Nephron (organoid): ENCODE measurements around the gene NPDC1.
A peak's percentile ranks its signal among the peaks of the same experiment; 100 is the strongest.

ENCODE experiments used
- H3K27ac Mint-ChIP-seq, 3 experiments: 2 replicates each; pipeline ENCODE4 v1.8.0; 2020; ENCODE audit warnings: mixed read lengths in 3 of 3, mild to moderate bottlenecking in 2 of 3, moderate library complexity in 1 of 3
- H3K27me3 Mint-ChIP-seq: 2 replicates; pipeline ENCODE4 v1.8.0; 2021; ENCODE audit warnings: low read depth, mild to moderate bottlenecking, moderate library complexity, mixed read lengths
- H3K36me3 Mint-ChIP-seq: 2 replicates; pipeline ENCODE4 v1.8.0; 2020; ENCODE audit warnings: low read depth, mixed read lengths
- H3K4me1 Mint-ChIP-seq: 2 replicates; pipeline ENCODE4 v1.8.0; 2020; ENCODE audit warnings: mixed read lengths
- H3K4me3 Mint-ChIP-seq, 3 experiments: 2 replicates each; pipeline ENCODE4 v1.8.0; 2020; ENCODE audit warnings: mild to moderate bottlenecking in 3 of 3, mixed read lengths in 3 of 3, moderate library complexity in 2 of 3
- H3K9me3 Mint-ChIP-seq: 2 replicates; pipeline ENCODE4 v1.8.0; 2020; ENCODE audit warnings: mixed read lengths
- CTCF ChIP-seq, 3 experiments: fragments of 200-600 bp; sonication (generic); IDR thresholded peaks; one replicate each; pipeline ENCODE4 v1.5.0; 2021; ENCODE audit warnings: antibody characterized with exemption in 3 of 3; ENCODE audit not compliant: unreplicated experiment in 3 of 3

NPDC1 gene

GRCh38 chr9:136992819-136993369 lies 53.1 kb downstream of the NPDC1 start:
- no peaks in the 10 kb centered on the region for H3K9me3 Mint-ChIP-seq
- H3K4me1 Mint-ChIP-seq: peaks cover 7% of the 10 kb centered on the region
- TF ChIP-seq CTCF (IDR thresholded peaks at IDR 0.05; ENCODE audit: unreplicated experiment in 3 of 3): no peak
- H3K4me3 Mint-ChIP-seq: peak overlapping the region; percentile 84 to 87 (median 87)
- peaks cover 8% of the 10 kb centered on the region for H3K27me3 Mint-ChIP-seq
- H3K27ac Mint-ChIP-seq: peak overlapping the region in 1 of 3 experiments; percentile 30
- no peaks in the 10 kb centered on the region for H3K36me3 Mint-ChIP-seq

GRCh38 chr9:136991993-136992818 lies 53.8 kb downstream of the NPDC1 start, which contains the start of gene PAXX:
TSS of gene PAXX (plus strand) at chr9:136992422. CDS start at chr9:136992444, 22 bp downstream.
- H3K4me3 Mint-ChIP-seq: peak within 1 kb of the TSS; percentile 84 to 87 (median 87)
- peak within 1 kb of the TSS in 2 of 3 experiments; percentile 50 to 56 for H3K27ac Mint-ChIP-seq
- TF ChIP-seq CTCF (IDR thresholded peaks at IDR 0.05; ENCODE audit: unreplicated experiment in 3 of 3): no peak
- H3K9me3 Mint-ChIP-seq: no peaks in the 10 kb centered on the region
- H3K27me3 Mint-ChIP-seq: peaks cover 8% of the 10 kb centered on the region
- peaks cover 4% of the 10 kb centered on the region for H3K4me1 Mint-ChIP-seq
- H3K36me3 Mint-ChIP-seq: no peaks in the 10 kb centered on the region

- Mint-ChIP-seq H3K9me3 (no peaks in the 10 kb centered on the region), H3K36me3 (no peaks in the 10 kb centered on the region), H3K27me3 (peaks cover 8% of the 10 kb centered on the region), H3K4me1 (peaks cover 4% of the 10 kb centered on the region), H3K27ac (peak overlapping the region in 2 of 3 experiments; percentile 39 to 49), H3K4me3 (peak overlapping the region; percentile 71 to 84 (median 72))
- no peak for TF ChIP-seq CTCF (IDR thresholded peaks at IDR 0.05; ENCODE audit: unreplicated experiment in 3 of 3)
Measured at GRCh38 chr9:136990242-136990911, 55.6 kb downstream of the NPDC1 start.
